ENCODE results near the gene PRKG2.

DNA sequence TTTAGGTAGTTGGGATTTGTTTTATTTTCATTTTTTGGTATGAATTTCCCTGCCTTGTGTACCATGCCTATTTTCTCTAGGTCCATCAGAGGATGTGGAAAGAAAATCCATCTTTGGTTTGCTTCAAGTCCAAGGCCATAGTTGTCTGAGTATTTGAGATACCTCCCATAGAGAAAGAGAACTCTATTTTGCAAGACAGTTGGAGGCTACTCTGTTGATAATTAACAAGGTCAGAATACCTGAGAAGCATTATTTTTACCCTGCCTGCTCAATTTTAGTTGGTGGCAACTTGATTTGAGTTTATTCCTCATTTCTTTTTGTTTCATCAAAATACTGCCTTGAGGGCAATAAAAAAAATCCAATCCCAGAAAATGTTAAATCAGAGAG lies 153.7 kb downstream of the PRKG2 start:
- TF ChIP-seq, protein P1, sequence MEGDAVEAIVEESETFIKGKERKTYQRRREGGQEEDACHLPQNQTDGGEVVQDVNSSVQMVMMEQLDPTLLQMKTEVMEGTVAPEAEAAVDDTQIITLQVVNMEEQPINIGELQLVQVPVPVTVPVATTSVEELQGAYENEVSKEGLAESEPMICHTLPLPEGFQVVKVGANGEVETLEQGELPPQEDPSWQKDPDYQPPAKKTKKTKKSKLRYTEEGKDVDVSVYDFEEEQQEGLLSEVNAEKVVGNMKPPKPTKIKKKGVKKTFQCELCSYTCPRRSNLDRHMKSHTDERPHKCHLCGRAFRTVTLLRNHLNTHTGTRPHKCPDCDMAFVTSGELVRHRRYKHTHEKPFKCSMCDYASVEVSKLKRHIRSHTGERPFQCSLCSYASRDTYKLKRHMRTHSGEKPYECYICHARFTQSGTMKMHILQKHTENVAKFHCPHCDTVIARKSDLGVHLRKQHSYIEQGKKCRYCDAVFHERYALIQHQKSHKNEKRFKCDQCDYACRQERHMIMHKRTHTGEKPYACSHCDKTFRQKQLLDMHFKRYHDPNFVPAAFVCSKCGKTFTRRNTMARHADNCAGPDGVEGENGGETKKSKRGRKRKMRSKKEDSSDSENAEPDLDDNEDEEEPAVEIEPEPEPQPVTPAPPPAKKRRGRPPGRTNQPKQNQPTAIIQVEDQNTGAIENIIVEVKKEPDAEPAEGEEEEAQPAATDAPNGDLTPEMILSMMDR (IDR thresholded peaks at IDR 0.05 in 4 of 5, conservative IDR thresholded peaks at IDR 0.05 in 1 of 5): no peak
- TF ChIP-seq POLR2A (IDR thresholded peaks at IDR 0.05): no peak
